ENCODE data around the gene EPGN.
"Not testable (repeated sequence)": the region's sequence is repeated elsewhere in the genome, so short reads cannot be mapped to it uniquely, and the experiment has no call there.

EPGN gene

DNA sequence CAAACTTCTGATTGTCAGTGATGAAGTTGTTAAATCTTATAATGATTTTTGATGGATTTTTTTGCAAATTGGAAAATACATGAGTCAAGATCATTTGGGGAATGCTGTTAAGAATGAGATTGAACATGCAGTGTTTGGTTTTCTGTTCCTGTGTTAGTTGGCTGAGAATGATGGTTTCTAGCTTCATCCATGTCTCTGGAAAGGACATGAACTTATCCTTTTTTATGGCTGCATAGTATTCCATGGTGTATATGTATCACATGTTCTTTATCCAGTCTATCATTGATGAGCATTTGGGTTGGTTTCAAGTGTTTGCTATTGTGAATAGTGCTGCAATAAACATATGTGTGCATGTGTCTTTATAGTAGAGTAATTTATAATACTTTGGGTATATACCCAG is 32.2 kb downstream of the EPGN start:
- DNase-seq (ENCODE audit: low read depth) = not testable (repeated sequence)

DNA sequence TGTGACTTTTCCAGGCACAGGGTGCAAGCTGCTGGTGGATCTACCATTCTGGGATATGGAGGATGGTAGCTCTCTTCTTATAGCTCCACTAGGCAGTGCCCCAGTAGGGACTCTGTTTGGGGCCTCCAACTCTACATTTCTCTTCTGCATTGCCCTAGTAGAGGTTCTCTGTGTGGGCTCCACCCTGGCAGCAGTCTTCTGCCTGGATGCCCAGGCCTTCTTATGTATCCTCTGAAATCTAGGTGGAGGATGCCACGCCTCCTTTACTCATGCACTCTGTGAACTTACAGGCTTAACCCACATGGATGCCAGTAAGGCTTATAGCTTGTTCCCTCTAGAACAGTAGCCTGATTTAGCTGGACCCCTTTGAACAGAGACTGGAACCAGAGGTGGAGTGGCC is 35.8 kb downstream of the EPGN start:
- no peak for DNase-seq (ENCODE audit: low read depth)

DNA sequence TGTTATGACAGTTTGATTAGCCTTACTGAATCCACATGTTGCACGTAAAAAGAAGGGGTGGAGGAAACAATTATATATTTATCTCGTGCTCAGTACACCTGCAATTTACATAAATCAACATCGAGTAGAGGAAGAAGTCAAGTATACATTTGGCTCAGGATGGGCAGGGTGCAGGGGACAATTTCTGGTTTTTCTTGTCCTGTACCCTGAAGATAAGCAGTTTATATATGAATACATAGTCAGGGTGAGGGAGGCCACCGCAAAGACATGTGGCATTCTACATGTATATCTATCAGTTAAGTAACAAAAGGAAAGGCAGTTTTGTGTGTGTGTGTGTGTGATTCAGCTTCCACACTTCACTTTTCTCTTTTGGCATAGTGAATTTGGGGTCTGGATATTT is 45.6 kb downstream of the EPGN start:
- no peak for DNase-seq (ENCODE audit: low read depth)

DNA sequence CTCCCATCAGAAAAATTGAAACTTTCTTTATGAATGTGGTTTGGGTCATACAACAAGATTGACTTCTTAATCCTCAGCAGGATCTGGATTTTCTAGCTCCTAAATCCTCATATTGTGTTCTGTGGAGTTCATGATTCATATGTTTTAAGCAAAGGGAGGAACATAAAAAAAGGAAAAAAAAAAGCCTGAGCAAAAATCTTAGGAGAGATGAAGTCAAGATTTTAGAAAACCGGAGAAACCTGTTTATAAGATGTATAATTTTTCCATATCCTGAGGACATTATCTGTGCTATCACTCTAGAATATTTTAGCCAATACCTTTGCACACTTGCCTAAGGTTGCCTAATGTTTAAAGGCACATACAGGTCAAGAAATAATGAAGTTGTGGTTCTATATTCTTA is 49.7 kb downstream of the EPGN start:
- DNase-seq (ENCODE audit: low read depth) = no peak

DNA sequence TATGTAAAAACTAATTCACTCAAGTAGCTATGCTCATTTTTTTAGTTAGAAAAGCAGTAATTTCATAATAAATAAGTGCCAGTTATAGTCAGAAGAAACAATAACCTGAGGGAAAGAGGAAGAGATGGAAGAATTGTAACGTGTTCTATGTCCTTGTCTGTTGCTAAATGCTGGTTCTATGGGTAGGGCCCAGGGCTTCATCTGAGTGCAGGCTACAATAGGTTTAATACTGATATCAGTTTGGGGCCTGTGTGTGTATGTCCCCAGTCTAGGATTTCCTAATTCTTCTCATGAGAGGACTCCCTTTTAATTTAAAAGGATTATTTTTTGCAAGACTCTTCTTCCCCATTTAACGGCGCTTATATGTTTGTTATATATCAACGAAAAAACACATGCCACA is 53.4 kb downstream of the EPGN start:
- no peak for DNase-seq (ENCODE audit: low read depth)

DNA sequence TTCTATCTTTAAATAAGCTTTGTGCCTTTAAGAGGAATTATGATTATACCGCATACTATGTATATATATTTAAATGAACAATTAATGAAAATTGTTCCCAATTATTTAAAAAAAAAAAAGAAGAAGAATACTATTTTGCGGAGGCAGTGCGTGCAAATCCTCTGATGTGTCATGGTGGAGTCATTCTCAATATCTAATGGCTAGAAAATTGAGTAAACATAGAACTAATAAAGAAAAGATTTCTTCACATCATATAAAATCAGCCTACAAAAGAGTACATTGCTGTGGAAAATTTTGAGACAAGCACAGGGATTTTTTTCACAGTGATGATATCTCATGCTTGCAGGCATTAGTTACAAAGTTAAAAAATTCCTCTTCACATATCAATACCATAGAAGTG is 54.1 kb downstream of the EPGN start:
- no peak for DNase-seq (ENCODE audit: low read depth)

DNA sequence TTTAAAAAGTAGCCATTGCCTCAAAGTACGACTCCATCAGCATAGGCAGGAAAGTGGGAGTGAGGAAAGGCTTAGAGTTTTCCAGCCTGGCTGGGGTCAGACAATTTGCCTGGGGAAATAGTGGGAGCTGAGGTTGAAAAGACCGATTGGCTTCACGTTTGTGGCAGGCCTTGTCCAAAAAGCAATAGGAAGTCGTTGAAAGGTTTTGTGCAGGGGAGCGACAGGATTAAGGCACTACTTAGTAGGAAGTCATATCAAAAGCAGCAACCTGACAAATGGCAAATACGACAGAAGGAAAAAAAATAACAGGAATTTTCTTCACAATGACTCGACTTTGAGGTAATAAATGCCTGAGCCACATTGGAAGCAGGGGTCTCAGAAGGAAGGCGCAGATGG is 56.0 kb downstream of the EPGN start:
- no peak for DNase-seq (ENCODE audit: low read depth)

DNA sequence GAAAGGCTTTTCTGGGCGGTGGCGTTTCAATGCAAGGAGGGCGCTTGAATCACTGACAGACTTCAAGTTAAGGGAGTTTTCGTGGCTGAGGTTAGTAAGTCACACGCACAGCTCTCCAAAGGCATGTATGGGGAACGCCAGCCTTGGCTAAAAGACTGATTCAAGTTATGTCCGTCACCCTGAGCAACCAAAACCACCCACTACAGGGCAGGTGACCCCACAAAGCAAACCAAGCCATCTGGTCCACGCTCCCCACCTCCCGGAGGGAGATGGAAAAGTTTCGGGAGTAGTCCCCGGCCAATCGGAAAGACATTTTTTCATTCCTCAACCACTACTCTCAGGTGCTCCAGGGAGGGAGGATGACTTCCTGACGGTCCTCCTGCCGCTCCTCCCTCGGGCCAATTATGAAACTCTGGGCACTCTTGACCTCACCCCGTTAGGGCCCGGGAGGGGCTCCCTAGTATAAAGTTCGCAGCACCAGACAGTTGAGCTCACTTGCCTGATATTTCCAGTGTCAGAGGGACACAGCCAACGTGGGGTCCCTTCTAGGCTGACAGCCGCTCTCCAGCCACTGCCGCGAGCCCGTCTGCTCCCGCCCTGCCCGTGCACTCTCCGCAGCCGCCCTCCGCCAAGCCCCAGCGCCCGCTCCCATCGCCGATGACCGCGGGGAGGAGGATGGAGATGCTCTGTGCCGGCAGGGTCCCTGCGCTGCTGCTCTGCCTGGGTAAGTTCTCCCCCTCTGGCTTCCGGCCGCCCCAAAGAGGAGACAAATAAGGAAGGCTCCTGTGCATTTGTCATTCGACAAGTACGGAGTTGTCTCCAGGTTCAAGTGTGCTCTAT is 56.6 kb downstream of the EPGN start, which contains the start of gene EREG:
EREG (plus strand) TSS at position 494 of the 840 bp plus-strand sequence; CDS start at position 658, 164 bp downstream.
- DNase-seq (ENCODE audit: low read depth) = no peak

DNA sequence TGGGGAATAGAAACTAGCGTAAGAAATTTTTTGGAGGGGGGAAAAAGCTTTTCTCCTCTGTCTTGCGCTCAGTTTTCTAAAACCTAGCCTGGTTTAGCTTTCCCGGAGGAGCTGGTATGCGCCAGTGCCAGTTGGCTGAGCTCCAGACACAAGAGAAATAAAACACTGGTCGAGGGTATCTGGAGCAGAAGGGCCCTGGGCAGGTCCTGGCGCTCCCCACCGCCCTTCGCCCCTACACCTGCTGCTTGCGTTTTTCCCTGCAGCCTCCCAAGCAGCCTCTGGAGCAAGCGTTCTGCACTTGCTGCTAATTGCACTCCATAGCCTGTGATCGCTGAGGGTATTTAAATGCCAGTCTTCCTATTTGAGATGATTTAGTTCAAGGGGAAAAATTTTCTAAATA is 57.5 kb downstream of the EPGN start:
- DNase-seq (ENCODE audit: low read depth) = no peak
